ENCODE measurements around the gene BUD23. TPM values are rescaled to one million over a fixed set of nuclear protein-coding genes. Genes with fewer than 3 reads are reported as not detected.

The BUD23 gene
- total and polyA plus RNA-seq, 2 experiments from 2014 or later: 36.2 to 98.5 TPM

DNA sequence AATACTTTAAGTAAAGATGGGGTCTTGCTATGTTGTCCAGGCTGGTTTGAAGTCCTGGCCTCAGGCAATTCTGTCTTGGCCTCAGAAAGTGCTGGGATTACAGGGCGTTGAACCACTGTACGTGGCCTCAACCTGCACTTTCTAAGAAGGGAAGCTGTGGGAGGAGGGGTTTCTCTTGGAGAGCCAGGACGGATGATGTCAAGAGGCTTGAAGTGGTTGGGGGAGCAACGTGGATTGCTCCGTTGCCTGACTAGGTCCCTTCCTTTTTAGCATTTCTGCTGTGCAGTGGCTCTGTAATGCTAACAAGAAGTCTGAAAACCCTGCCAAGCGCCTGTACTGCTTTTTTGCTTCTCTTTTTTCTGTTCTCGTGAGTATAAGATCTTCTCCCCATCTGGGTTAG is 7.2 kb downstream of the BUD23 start:
- H3F3A ChIP-seq (ENCODE audit: insufficient read depth): 0 out of 2 replicates have a peak, but pooled peaks cover 2% of the 10 kb centered on the region
- WGBS, 2 experiments (ENCODE audit: low coverage in 1 of 2, low lambda C conversion rate in 2 of 2, missing lambda C conversion rate in 2 of 2): 93% methylated on average over 7 of the region's 7 CpGs
- H3K36me3 ChIP-seq (ENCODE audit: low read depth): peaks cover 13% of the 10 kb centered on the region; the same call in 1 of the 2 replicates
- H3K9me2 ChIP-seq (ENCODE audit: insufficient read depth): no peaks in the 10 kb centered on the region
- no peak overlapping the region for H3K9ac ChIP-seq
- no peak overlapping the region for H2AFZ ChIP-seq
- no peaks in the 10 kb centered on the region for H3K27me3 ChIP-seq (replicated peaks; ENCODE audit: insufficient read depth)
- no peak overlapping the region for H3K4me3 ChIP-seq
- no peak overlapping the region for H3K27ac ChIP-seq
- TF ChIP-seq EZH2phosphoT487 (IDR thresholded peaks at IDR 0.05; ENCODE audit: insufficient read depth, low read depth) (no peak), EZH2 (IDR thresholded peaks at IDR 0.05; ENCODE audit: insufficient read depth, poor library complexity, severe bottlenecking) (no peak)
- H3K4me1 ChIP-seq (ENCODE audit: insufficient read depth): no peaks in the 10 kb centered on the region
- no peak for DNase-seq
- no peaks in the 10 kb centered on the region for H3K9me3 ChIP-seq (ENCODE audit: low read depth)
- H3K79me2 ChIP-seq (ENCODE audit: insufficient read depth): peaks cover 21% of the 10 kb centered on the region
- in situ Hi-C loops (cut with MboI): no loop called here
- no peaks in the 10 kb centered on the region for H4K20me1 ChIP-seq (ENCODE audit: insufficient read depth)
- H3K4me2 ChIP-seq (ENCODE audit: unreplicated experiment): no peak overlapping the region

DNA sequence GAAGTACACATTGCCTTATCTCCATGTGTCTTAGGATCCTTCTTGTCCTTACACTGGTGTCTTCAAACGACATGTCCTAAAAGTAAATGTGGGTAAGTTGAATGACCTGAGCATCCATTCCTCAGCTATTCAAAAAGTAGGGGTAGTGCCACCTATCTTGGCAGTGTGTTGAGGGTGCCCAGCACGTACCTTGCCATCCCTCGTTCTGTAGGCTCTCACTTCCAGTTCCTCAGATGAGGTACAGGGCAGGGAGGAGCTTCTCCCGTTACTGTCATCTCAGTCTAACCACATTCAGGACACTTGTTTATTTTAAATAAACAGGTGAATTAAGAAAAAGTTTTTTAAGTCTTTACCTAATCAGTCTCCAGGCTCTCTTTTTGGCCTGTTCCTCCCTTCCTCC is 13.0 kb downstream of the BUD23 start:
- DNase-seq: no peak
- no peak overlapping the region for H3K4me3 ChIP-seq
- no peaks in the 10 kb centered on the region for H3K9me2 ChIP-seq (ENCODE audit: insufficient read depth)
- no peak overlapping the region for H2AFZ ChIP-seq
- peaks cover 5% of the 10 kb centered on the region; the same call in 1 of the 2 replicates for H3K36me3 ChIP-seq (ENCODE audit: low read depth)
- no peaks in the 10 kb centered on the region for H4K20me1 ChIP-seq (ENCODE audit: insufficient read depth)
- H3K9me3 ChIP-seq (ENCODE audit: low read depth): no peaks in the 10 kb centered on the region
- H3F3A ChIP-seq (ENCODE audit: insufficient read depth): 0 out of 2 replicates have a peak, but pooled peaks cover 12% of the 10 kb centered on the region
- H3K9ac ChIP-seq: no peak overlapping the region
- H3K79me2 ChIP-seq (ENCODE audit: insufficient read depth): no peaks in the 10 kb centered on the region
- no peaks in the 10 kb centered on the region for H3K27me3 ChIP-seq (replicated peaks; ENCODE audit: insufficient read depth)
- WGBS, 2 experiments (ENCODE audit: low coverage in 1 of 2, low lambda C conversion rate in 2 of 2, missing lambda C conversion rate in 2 of 2): 79 to 87% methylated on average over 4 of the region's 4 CpGs
- TF ChIP-seq EZH2phosphoT487 (IDR thresholded peaks at IDR 0.05; ENCODE audit: insufficient read depth, low read depth): no peak
- no peak for TF ChIP-seq EZH2 (IDR thresholded peaks at IDR 0.05; ENCODE audit: insufficient read depth, poor library complexity, severe bottlenecking)
- in situ Hi-C loops (cut with MboI): no loop called here
- H3K4me1 ChIP-seq (ENCODE audit: insufficient read depth): no peaks in the 10 kb centered on the region
- H3K27ac ChIP-seq: no peak overlapping the region
- no peak overlapping the region for H3K4me2 ChIP-seq (ENCODE audit: unreplicated experiment)

DNA sequence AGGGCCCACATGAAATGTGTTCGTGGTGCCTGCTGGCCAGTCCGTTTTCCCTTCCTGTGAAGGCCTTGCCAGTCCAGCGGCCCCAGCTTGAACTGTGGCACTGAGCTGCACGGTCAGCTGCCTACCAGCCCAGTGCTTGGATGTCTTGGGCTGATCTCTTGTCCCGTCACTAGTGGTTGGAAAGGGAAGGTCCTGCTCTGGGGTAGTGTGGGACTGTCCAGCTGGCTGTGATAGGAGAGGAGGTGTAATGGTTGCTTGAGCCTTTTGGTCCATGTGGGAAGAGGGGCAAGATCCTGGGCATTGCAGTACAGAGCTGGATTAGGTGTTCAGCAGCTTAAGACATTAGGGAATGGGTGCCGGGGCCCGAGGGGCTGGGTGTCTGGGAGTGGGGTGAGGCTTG is 15.0 kb downstream of the BUD23 start:
- TF ChIP-seq EZH2phosphoT487 (IDR thresholded peaks at IDR 0.05; ENCODE audit: insufficient read depth, low read depth): no peak
- TF ChIP-seq EZH2 (IDR thresholded peaks at IDR 0.05; ENCODE audit: insufficient read depth, poor library complexity, severe bottlenecking): no peak
- Histone ChIP-seq H3K4me3 (no peak overlapping the region), H2AFZ (no peak overlapping the region), H3K9me2 (ENCODE audit: insufficient read depth) (no peaks in the 10 kb centered on the region), H3F3A (ENCODE audit: insufficient read depth) (0 out of 2 replicates have a peak, but pooled peaks cover 12% of the 10 kb centered on the region), H3K4me2 (ENCODE audit: unreplicated experiment) (no peak overlapping the region), H4K20me1 (ENCODE audit: insufficient read depth) (no peaks in the 10 kb centered on the region), H3K79me2 (ENCODE audit: insufficient read depth) (no peaks in the 10 kb centered on the region), H3K36me3 (ENCODE audit: low read depth) (peaks cover 13% of the 10 kb centered on the region; the same call in 1 of the 2 replicates), H3K4me1 (ENCODE audit: insufficient read depth) (no peaks in the 10 kb centered on the region), H3K27me3 (replicated peaks; ENCODE audit: insufficient read depth) (no peaks in the 10 kb centered on the region), H3K27ac (no peak overlapping the region), H3K9ac (no peak overlapping the region), H3K9me3 (ENCODE audit: low read depth) (no peaks in the 10 kb centered on the region)
- WGBS, 2 experiments (ENCODE audit: low coverage in 1 of 2, low lambda C conversion rate in 2 of 2, missing lambda C conversion rate in 2 of 2): 76 to 79% methylated on average over 6 to 7 of the region's 7 CpGs
- no peak for DNase-seq
- in situ Hi-C loops (cut with MboI): no loop called here

DNA sequence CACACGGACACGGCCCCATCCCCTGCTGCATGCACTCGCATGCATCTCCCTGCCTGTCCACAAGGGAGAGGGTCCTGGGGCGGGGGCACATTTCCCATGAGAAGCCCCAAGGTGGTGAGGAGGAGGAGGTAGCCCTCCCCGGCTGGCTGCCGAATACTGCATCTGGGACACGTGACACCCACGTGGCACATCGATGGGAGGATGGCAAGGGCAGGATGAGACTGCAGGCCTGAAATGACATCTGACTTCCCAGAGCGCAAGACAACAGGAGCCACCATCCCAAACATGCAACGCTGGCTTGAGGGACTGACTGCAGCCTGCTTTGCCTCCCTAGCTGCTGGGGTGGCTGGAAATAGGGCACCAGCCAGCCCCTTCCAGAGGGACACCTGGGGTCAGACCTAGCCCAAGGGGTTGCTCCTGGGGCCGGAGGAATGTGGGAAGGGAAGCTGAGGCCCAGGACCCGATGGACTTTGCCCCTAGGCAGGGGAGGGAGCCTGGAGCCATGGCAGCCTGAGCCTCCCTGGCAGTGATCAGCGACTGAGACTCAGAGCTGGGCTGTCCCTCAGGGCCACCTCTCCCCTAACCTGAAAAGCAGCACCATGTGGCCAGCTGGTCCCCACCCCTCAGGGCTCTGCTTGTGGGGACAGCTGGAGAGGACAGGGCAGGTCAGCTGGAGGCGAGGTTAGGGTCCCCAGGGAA is 16.1 kb downstream of the BUD23 start:
- DNase-seq: no peak
- no peak overlapping the region for H2AFZ ChIP-seq
- in situ Hi-C loops (cut with MboI): no loop called here
- no peaks in the 10 kb centered on the region for H3K9me2 ChIP-seq (ENCODE audit: insufficient read depth)
- H3K36me3 ChIP-seq (ENCODE audit: low read depth): peaks cover 13% of the 10 kb centered on the region; the same call in 1 of the 2 replicates
- no peak overlapping the region for H3K4me3 ChIP-seq
- H3F3A ChIP-seq (ENCODE audit: insufficient read depth): 0 out of 2 replicates have a peak, but pooled peaks cover 12% of the 10 kb centered on the region
- no peaks in the 10 kb centered on the region for H3K9me3 ChIP-seq (ENCODE audit: low read depth)
- no peaks in the 10 kb centered on the region for H3K79me2 ChIP-seq (ENCODE audit: insufficient read depth)
- H3K9ac ChIP-seq: no peak overlapping the region
- WGBS, 2 experiments (ENCODE audit: low coverage in 1 of 2, low lambda C conversion rate in 2 of 2, missing lambda C conversion rate in 2 of 2): 86 to 90% methylated on average over 14 to 15 of the region's 15 CpGs
- H3K4me2 ChIP-seq (ENCODE audit: unreplicated experiment): no peak overlapping the region
- no peaks in the 10 kb centered on the region for H3K27me3 ChIP-seq (replicated peaks; ENCODE audit: insufficient read depth)
- H3K4me1 ChIP-seq (ENCODE audit: insufficient read depth): no peaks in the 10 kb centered on the region
- H3K27ac ChIP-seq: no peak overlapping the region
- no peak for TF ChIP-seq EZH2phosphoT487 (IDR thresholded peaks at IDR 0.05; ENCODE audit: insufficient read depth, low read depth)
- no peak for TF ChIP-seq EZH2 (IDR thresholded peaks at IDR 0.05; ENCODE audit: insufficient read depth, poor library complexity, severe bottlenecking)
- H4K20me1 ChIP-seq (ENCODE audit: insufficient read depth): no peaks in the 10 kb centered on the region

All from GM23248 (cell line).